HG02798 (cell line): ENCODE data around the gene OXSR1.
"Not testable (repeated sequence)": the region's sequence is repeated elsewhere in the genome, so short reads cannot be mapped to it uniquely, and the experiment has no call there.

Experiments
- ATAC-seq: cut with Tn5 transposase; IDR thresholded peaks from one replicate; pipeline ENCODE4 v1.9.1; 2021; ENCODE audit warnings: mild to moderate bottlenecking; ENCODE audit not compliant: unreplicated experiment, poor library complexity

OXSR1 gene

DNA sequence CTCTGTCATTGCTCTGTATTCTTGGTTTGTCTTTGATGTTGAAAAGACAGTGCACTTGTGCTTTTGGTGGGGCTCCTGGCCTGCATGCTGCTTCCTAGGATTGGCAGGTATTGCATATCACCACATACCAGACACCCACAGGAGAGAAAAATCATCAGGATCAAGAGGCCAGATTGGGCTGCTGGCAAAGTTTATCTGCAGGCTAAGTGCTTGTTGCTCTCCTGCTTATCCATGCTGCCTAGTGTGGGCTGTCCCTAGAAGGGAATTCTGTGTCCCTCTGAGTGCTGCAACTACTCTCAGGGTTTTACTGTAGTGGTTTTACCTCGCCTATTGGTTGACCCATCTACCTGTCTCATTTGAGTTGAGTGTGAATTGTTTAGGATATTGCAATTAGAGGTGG lies 99.4 kb downstream of the OXSR1 start:
- no peak for ATAC-seq

- ATAC-seq: no peak
Observed at GRCh38 chr3:38265604-38266307, 100.4 kb downstream of the OXSR1 start, which contains the start of gene SLC22A13. SLC22A13 (plus strand) TSS chr3:38265812; CDS start chr3:38265861, 49 bp downstream.

- ATAC-seq: no peak
Observed at GRCh38 chr3:38266810-38267209, 101.5 kb downstream of the OXSR1 start.

DNA sequence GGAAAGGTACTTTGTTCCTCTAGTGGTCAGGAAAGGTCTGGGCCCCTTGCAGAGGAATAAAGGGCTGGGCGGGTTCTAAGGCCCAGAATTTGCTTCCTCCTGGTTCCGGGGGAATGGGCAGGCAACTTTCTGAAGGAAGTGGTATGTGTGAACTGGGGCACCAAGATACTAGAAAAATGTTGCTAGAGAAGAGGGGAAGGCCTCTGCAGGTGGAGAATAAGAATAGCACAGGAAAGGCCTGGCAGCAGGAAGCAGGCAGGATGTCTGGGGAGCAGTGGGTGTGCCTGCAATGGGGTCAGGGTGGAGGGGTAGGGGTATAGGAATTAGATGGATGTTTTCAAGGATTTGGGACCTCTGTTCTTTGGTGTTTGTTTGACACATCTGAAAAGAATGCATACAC lies 102.3 kb downstream of the OXSR1 start:
- ATAC-seq: no peak

DNA sequence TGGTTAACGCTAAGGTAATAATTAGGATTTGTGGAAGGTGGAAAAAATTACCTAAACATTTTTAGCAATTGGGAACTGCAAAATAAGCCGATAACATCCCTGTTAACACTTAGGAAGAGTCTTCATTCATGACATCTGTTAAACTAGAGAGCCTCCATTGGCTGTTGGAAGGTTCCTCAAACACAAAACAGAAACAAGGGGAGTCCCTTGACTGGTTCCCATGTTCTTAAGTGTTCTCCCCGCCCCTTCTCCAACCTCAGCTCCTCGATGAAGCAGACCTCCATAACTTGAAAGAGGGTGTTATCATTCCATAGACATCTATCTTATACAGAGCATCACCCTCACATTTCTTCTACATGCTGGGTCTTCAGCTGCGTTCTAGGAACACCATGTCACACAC lies 102.8 kb downstream of the OXSR1 start:
- ATAC-seq: no peak

- peak; percentile 51 for ATAC-seq
Observed at GRCh38 chr3:38268522-38268921, 103.2 kb downstream of the OXSR1 start.

DNA sequence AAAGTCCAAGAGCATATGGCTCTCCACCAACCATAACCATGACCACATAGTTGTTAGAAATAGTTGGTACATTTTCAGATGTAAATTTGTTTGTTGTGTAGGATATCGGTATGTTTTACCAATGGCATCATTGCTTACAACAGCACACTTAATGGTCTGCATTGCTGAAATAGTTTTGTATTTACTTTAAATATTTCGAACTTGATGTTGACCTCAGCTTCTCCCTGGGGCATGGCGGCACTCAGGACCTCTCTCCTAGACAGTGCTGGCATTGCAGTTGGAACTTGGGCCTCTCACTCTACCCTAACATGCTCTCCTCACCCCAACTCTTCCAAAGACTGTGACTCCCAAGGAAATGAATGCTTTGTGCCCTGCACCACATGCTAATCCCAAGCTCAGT lies 105.3 kb downstream of the OXSR1 start:
- ATAC-seq: no peak

GRCh38 chr3:38271553-38271952 lies 106.2 kb downstream of the OXSR1 start:
- ATAC-seq: no peak

- no peak for ATAC-seq
Observed at GRCh38 chr3:38274864-38275649, 109.7 kb downstream of the OXSR1 start.

DNA sequence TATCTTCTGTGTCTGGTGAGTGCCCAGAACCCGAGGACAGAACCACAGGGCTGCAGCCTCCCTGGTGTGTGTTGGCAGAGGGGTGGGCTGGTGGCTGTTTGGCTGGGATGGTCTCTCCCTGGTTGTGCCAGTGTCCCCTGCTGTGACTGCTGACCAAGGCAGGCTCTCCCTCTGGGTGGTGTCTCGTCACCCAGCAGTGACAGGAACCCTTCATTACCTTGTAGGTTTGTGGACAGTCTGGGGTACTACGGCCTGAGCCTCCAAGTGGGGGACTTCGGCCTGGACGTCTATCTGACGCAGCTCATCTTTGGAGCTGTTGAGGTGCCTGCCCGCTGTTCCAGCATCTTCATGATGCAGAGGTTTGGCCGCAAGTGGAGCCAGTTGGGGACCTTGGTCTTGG lies 110.3 kb downstream of the OXSR1 start:
- no peak for ATAC-seq

DNA sequence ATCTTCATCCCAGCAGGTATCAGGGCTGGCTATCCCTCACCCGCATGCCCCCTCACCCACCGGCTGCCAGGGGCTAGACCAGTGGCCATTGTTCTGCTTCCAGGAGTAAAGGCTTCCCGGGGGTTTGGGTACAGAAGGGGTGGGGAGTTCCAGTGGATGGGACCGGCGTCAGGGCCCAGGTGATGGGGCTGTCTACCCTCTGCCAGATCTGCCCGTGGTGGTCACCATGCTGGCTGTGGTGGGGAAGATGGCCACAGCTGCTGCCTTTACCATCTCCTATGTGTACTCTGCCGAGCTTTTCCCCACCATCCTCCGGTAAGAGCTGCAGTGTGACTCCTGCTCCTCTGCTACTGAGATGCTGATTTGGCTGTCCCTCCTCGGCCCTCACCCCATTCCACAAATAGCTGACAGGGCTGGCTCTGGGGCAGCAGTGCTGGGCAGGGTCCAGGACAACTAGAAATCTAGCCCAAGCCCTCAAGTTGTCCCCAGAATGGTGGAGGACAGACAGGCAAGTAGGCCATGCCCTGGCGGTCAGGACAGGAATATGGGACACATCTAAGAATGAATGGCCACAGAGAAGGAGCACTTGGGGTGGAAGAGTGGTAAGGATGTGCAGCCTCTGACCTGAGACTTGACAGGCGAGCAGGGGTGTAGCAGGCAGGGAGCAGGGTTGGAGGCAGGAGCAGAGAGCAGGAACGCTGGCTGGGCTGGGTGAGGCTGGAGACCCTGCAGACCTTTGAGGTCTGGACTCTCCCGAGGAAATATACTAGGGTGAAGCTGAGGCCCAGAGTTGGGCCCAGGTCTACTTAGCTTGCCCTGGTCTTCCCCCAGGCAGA lies 111.0 kb downstream of the OXSR1 start:
- ATAC-seq: no peak

- no peak for ATAC-seq
Observed at GRCh38 chr3:38276917-38277630, 111.7 kb downstream of the OXSR1 start.

DNA sequence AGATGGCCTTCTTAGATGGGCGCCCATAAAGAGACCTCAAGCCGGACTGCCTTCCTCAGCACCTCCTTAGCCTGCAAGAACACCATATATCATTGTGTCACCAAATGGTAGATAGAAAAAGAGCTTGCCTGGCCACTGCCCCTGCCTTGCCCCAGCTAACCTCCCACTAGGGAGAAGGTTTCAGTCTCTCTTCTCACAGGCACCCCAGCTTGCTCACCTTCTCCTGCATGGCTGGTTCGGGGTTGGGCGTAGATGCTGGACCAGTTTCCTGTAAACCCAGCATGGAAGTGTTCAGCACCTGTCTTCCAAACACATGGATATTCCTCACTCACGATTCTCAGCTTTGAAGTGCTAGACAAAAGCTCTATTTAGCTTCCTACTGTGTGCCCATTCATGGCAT lies 113.5 kb downstream of the OXSR1 start:
- ATAC-seq: no peak

- ATAC-seq: no peak
Observed at GRCh38 chr3:38281895-38282686, 116.8 kb downstream of the OXSR1 start, which contains the start of gene SLC22A14. SLC22A14 (plus strand) TSS chr3:38282294; CDS start chr3:38306027, 23,733 bp downstream.

DNA sequence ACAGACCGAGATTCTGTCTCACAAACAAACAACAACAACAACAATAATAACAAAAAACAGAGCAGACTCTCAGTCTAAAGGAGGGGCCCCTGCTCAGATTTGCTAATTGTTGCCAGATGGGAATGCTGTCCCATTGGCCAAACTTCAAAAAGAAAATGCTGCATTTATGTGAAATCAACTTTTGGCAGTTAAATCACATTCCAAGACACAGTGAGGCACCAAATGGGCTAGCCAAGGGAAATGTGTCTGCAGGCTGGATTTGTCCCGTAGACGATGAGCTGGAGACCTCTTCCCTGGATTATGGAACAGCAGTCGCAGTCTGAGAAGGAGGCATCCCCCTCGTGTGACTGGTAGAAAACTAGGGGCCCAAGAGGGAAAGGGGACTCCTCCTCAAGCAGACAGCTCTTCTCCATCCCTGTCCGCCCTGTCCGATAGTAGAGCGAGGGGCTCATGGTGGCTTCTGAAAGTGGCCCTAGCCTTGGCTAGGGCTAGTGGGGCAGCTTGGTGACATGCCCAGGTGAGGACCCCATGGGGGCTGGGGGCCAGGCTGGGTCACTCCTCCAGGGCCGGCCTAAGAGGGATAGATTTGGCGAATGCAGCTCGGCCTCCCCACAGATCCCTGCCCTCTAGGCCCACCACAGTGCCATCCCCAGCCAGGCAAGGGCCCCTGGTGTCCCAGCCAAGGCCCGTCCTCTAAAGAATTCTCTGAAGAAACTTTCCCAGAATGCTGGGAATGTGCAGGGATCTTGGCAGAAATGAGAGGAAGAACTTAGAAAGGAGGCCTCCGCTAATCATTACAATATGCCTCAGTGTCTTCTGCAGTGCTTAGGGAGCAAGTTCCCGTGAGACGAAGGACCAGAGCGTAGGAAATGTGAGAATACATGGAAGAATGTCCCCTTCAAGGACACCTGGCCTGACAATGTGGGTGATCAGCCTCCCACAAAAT lies 118.7 kb downstream of the OXSR1 start:
- ATAC-seq: no peak

- ATAC-seq: no peak
Observed at GRCh38 chr3:38284756-38285150, 119.4 kb downstream of the OXSR1 start.

DNA sequence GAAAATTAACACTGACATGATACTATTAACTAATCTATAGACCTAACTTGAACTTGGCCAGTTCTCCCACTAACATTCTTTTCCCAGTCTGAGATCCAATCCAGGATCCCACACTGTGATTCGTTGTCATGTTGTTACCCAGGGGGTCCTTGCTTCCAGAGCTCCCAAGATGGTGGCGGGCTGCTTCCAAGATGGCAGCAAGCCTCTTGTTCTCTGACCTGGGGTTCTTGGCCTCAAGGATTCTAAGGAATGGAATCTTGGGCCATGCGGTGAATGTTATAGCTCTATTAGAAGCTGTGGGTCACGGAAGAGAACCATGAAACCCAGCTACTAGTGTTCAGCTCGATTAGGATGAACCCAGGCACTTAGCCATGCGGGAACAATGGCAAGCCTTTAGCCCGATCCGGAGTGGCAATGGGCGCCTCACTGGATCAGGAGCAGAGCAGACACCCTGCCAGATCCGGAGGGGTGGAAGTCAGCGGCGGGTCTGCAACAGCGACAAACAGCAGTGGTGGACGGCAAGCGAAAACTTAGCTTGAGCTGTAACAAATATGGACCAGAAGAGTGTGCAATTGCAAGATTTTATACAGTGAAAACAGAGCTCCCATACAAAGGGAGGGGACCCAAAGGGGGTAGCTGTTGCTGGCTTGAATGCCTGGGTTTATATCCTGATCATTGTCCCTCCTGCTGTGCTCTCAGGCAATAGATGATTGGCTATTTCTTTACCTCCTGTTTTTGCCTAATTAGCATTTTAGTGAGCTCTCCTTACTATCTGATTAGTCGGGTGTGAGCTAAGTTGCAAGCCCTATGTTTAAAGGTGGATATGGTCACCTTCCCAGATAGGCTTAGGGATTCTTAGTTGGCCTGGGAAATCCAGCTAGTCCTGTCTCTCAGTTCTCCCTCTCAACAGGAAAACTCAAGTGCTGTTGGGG lies 124.2 kb downstream of the OXSR1 start:
- ATAC-seq: not testable (repeated sequence)
